Ecto neural progenitor cell (in vitro differentiated cells): ENCODE data around the gene MADCAM1.
A peak's percentile ranks its signal among the peaks of the same experiment; 100 is the strongest.
"Not testable (repeated sequence)": the region's sequence is repeated elsewhere in the genome, so short reads cannot be mapped to it uniquely, and the experiment has no call there.

ENCODE experiments used
- DNase-seq: peaks from one replicate; pipeline ENCODE4 v3.0.0-alpha.2; 2018; ENCODE audit warnings: low spot score

Gene MADCAM1

DNA sequence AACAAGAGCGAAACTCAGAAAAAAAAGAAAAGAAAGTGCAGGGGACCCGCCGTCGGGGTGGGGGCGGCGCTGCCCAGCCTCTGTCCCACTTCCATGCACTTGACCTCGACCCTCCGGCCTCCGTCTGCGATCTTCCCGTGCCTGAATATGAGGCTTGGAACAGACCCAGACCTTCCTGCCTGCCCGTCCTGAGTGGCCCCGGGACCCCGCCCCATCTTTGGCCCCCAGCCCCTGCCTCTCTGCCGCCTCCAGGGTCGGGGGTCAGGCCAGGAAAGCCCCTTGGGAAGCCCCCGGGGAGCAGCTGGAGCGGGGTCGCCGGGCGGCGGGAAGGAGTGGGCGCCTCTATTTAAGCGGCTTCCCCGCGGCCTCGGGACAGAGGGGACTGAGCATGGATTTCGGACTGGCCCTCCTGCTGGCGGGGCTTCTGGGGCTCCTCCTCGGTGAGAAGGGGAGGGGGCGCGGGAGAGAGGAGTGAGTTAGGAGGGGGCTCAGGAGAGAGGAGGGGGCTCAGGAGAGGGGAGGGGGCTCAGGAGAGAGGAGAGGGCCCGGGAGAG is at the start of gene MADCAM1:
Gene MADCAM1, plus strand, starts transcription at position 375 of the 554 bp plus-strand sequence. Its CDS starts 14 bp downstream, at position 389.
- peak; percentile 49 for DNase-seq

GRCh38 chr19:447064-447426 is 49.2 kb upstream of the MADCAM1 start:
- no peak for DNase-seq

DNA sequence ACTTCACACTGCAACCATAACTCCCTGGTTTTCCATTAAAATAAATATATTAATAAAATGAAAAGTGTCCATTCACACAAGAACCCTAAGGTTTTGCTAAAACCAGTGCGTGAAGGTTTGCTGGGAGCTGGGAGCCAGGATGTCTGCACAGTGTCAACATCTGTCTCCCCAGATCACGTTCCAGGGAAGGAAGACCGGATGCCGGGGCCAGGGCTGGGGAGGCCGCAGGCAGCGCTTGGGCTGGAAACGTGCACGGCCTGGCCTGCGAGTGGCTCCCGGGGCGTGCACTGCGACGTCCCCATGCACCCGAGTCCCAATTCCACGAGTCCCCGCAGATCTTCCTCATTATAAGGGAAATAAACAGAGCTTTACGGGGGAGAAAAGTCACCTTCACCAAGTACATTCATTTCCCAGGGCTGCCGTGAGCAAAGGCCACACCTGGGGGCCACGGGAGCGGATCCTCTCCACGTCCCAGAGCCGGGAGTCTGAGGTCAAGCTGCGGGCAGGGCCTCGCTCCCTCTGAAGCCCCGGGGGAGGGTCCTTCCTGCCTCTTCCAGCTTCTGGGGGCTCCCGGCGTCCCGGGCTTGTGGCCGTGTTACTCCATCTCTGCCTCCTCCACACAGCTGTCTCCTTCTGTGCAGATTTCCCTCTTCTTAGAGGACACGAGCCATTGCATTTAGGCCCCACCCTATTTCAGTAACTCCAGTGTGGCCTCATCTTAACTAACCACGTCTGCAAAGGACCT is 48.3 kb upstream of the MADCAM1 start:
- DNase-seq: no peak

DNA sequence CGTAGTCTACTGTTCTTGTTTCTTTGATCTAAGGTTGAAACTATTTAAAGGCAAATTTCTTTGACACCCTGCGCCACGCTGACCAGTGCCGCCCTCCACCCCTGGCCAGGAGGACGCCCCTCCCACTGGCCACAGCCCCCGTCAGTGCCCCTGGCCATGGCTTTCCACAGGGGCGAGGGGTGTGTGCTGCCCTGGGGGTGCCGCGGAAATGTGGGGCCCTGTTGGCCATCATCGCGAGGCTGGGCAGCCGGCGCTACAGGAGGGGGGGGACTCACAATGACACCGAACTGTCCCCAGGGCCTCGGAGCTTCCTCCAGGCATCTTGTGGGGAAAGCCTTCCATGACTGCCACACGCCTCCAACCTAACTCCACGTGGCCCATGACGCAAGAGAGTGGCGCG is 46.4 kb upstream of the MADCAM1 start:
- no peak for DNase-seq

GRCh38 chr19:450912-451481 is 45.3 kb upstream of the MADCAM1 start:
- DNase-seq: not testable (repeated sequence)

GRCh38 chr19:452829-453228 is 43.5 kb upstream of the MADCAM1 start:
- no peak for DNase-seq

GRCh38 chr19:453606-454005 is 42.7 kb upstream of the MADCAM1 start:
- no peak for DNase-seq

- no peak for DNase-seq
Measured at GRCh38 chr19:455031-455705, 41.1 kb upstream of the MADCAM1 start.

- no peak for DNase-seq
Measured at GRCh38 chr19:455851-456546, 40.3 kb upstream of the MADCAM1 start.

DNA sequence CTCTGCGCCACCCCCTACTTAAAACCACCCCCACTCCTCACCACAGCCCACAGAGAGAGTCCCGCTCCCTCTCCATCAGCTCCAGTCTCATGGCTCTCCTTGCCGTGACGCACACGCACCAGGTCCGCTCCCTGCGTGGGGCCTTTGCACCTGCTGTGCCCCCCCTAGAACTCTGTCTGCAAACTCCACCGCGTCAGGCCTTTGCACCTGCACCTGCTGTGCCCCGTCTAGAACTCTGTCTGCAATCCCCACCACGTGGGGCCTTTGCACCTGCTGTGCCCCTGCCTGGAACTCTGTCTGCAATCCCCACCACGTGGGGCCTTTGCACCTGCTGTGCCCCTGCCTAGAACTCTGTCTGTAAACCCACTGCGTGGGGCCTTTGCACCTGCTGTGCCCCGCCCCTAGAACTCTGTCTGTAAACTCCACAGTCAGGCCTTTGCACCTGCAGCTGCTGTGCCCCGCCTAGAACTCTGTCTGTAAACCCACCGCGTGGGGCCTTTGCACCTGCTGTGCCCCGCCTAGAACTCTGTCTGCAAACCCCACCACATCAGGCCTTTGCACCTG is 39.7 kb upstream of the MADCAM1 start:
- no peak for DNase-seq

GRCh38 chr19:457636-458035 is 38.6 kb upstream of the MADCAM1 start:
- no peak for DNase-seq

DNA sequence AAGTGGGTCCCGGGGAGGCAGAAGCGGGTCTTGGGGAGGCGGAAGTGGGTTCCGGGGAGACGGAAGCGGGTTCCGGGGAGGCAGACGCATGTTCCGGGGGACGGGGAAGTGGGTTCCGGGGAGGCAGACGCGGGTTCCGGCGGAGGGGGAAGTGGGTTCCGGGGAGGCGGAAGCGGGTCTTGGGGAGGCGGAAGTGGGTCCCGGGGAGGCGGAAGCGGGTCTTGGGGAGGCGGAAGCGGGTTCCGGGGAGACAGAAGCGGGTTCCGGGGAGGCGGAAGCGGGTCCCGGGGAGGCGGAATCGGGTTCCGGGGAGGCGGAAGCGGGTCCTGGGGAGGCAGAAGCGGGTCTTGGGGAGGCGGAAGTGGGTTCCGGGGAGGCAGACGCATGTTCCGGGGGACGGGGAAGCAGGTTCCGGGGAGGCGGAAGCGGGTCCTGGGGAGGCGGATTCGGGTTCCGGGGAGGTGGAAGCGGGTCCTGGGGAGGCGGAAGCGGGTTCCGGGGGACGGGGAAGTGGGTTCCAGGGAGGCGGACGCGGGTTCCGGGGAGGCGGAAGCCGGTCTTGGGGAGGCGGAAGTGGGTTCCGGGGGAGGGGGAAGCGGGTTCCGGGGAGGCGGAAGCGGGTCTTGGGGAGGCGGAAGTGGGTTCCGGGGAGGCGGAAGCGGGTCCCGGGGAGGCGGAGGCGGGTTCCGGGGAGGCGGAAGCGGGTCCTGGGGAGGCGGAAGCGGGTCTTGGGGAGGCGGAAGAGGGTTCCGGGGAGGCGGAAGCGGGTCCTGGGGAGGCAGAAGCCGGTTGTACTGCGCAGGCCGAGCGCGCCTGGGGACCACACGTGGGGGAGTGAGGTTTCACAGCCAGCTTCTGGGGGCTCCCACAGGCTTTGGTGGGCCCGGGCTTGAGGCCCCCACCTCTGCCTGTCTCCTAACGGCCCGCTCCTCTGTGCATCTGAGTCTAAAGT is 37.9 kb upstream of the MADCAM1 start:
- DNase-seq: no peak

- peak; percentile 85 for DNase-seq
Measured at GRCh38 chr19:459724-460511, 36.4 kb upstream of the MADCAM1 start.

- no peak for DNase-seq
Measured at GRCh38 chr19:460877-461720, 35.2 kb upstream of the MADCAM1 start, which contains the start of gene SHC2. TSS of gene SHC2 (minus strand) at chr19:461033. CDS start at chr19:460996, 37 bp downstream.

- DNase-seq: peak; percentile 79
Measured at GRCh38 chr19:461721-462551, 34.4 kb upstream of the MADCAM1 start.

DNA sequence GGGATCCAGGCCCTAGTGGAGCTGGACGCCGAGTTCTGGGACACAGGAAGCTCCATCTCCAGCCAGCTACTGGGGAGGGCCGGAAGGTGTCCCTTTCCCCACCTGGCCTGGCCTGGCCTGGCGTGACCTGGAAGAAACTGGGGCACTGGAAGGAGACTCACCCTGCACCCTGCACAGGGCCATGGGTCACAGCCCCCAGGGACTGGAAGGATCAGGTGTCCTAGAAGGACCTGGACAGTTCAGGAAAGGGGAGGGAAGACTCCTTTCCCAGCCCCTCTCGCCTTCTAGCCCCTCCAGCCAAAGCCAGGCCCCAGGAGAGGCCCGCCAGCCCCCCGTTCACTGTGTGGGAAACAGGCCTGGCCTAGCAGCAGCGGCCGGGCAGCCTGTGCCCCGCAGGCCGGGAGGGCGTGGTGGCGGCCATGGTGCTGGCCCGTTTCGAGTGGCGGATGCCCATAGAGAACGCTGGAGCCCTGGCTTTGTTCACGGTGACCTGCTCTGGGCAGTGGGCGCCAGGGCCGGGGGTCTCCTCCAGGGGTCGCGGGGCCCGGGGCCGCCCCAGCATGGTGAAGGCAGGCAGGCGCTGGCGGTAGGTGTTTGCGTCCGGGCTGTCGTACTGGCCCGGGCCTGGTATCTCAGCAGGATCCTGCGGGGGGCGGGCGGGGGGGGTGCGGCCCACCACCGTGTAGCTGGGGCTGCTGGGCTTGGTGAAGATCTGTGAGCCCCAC is 32.6 kb upstream of the MADCAM1 start:
- DNase-seq: no peak

- DNase-seq: no peak
Measured at GRCh38 chr19:464208-464545, 32.1 kb upstream of the MADCAM1 start.
